HCT116 (cell line): ENCODE data around the gene SLC25A21. TPM values are rescaled to one million over a fixed set of nuclear protein-coding genes. Genes with fewer than 3 reads are reported as not detected.

Source experiments
- ATAC-seq: fragments of 200-7000 bp; cut with Tn5 transposase; 2 replicates; pipeline ENCODE4 v1.9.1; 2020; ENCODE audit warnings: mild to moderate bottlenecking, moderate library complexity
- BruUV-seq: library from RNA; stranded (reverse); fragments of 400-500 nt; replicated peaks from 2 replicates; lab custom pipeline; 2021; lab: Mats Ljungman, UMichigan
- CTCF ChIA-PET: fragments of 300-600 bp; sonication (Branson Sonifier 250); formaldehyde crosslinking; loops from one replicate; lab custom pipeline; 2021; ENCODE audit warnings: antibody characterized with exemption; lab: Charles Lee
- POLR2A ChIA-PET: fragments of 300-600, 350-600 bp; sonication (Branson Sonifier 250); formaldehyde crosslinking; loops from one replicate; lab custom pipeline; 2021; ENCODE audit warnings: antibody characterized with exemption; lab: Charles Lee
- RAD21 ChIA-PET, 2 experiments: fragments of 300-600 bp; sonication (Branson Sonifier 250); formaldehyde crosslinking; loops; one replicate each; lab custom pipeline; 2023; ENCODE audit warnings: low total read pairs in 2 of 2; ENCODE audit not compliant: uncharacterized antibody in 2 of 2, unreplicated experiment in 2 of 2, low non-redundant PET in 1 of 2; lab: Charles Lee
- DNase-seq: peaks from one replicate; pipeline ENCODE4 v3.0.0-alpha.2; 2010; ENCODE audit warnings: low read depth, low spot score
- H2AFZ ChIP-seq: fragments of 200-600 bp; shearing (Covaris generic), sonication (generic); 2 replicates; pipeline ENCODE4 v1.6.1; 2017; ENCODE audit warnings: low read depth, mixed run types, mixed read lengths, antibody characterized with exemption, low read length; ENCODE audit not compliant: poor library complexity, severe bottlenecking
- H3K27ac ChIP-seq: 2 replicates; pipeline ENCODE4 v1.5.1; 2012; ENCODE audit warnings: low read depth, low read length
- H3K27me3 ChIP-seq: fragments of 200-600 bp; sonication (generic); 2 replicates; pipeline ENCODE4 v1.6.1; 2016; ENCODE audit warnings: mixed run types, low read length, mixed read lengths; ENCODE audit not compliant: insufficient read depth
- H3K36me3 ChIP-seq, 2 experiments: fragments of 200-500 bp in 1 of 2; fragments of 200-600 bp in 1 of 2; sonication (Bioruptor generic) in 1 of 2; sonication (generic) in 1 of 2; 2 replicates each; pipeline versions ENCODE4 v1.5.1 to v1.6.1; 2014 to 2016; ENCODE audit warnings: low read length in 2 of 2, inconsistent platforms in 1 of 2, mixed read lengths in 1 of 2, mixed run types in 1 of 2; ENCODE audit not compliant: insufficient read depth in 2 of 2, control insufficient read depth in 1 of 2
- H3K4me1 ChIP-seq, 2 experiments: fragments of 200-600 bp in 1 of 2; sonication (generic) in 1 of 2; 2 replicates each; pipeline versions ENCODE4 v1.5.1 to v1.6.1; 2012 to 2017; ENCODE audit warnings: low read length in 2 of 2, inconsistent platforms in 1 of 2, mild to moderate bottlenecking in 1 of 2, mixed read lengths in 1 of 2, mixed run types in 1 of 2, moderate library complexity in 1 of 2; ENCODE audit not compliant: insufficient read depth in 2 of 2, control insufficient read depth in 1 of 2
- H3K4me2 ChIP-seq: fragments of 200-600 bp; sonication (generic); 2 replicates; pipeline ENCODE4 v1.6.1; 2017; ENCODE audit warnings: mixed run types, low read length, mixed read lengths
- H3K4me3 ChIP-seq, 2 experiments: fragments of 200-600 bp in 1 of 2; sonication (generic) in 1 of 2; replicated peaks in 1 of 2; 2 replicates each; pipeline ENCODE4 v1.5.1; 2011 to 2016; ENCODE audit warnings: low read length in 2 of 2, control low read depth in 1 of 2, low read depth in 1 of 2, mild to moderate bottlenecking in 1 of 2, mixed read lengths in 1 of 2, mixed run types in 1 of 2
- H3K79me2 ChIP-seq: fragments of 200-600 bp; sonication (generic); 2 replicates; pipeline ENCODE4 v1.6.1; 2017; ENCODE audit warnings: mild to moderate bottlenecking, mixed run types, low read length, moderate library complexity, mixed read lengths; ENCODE audit not compliant: insufficient read depth
- H3K9ac ChIP-seq: fragments of 200-600 bp; sonication (generic); 2 replicates; pipeline ENCODE4 v1.6.1; 2016; ENCODE audit warnings: low read length, mixed read lengths
- H3K9me2 ChIP-seq: fragments of 200-600 bp; sonication (generic), shearing (Covaris generic); 2 replicates; pipeline ENCODE4 v1.6.1; 2017; ENCODE audit warnings: mixed run types, mild to moderate bottlenecking, moderate library complexity; ENCODE audit not compliant: insufficient read depth
- H3K9me3 ChIP-seq, 2 experiments: fragments of 200-500 bp in 1 of 2; fragments of 200-600 bp in 1 of 2; sonication (Bioruptor generic) in 1 of 2; sonication (generic) in 1 of 2; 2 replicates each; pipeline ENCODE4 v1.6.1; 2014 to 2017; ENCODE audit warnings: low read length in 2 of 2, mixed read lengths in 2 of 2, inconsistent platforms in 1 of 2, low read depth in 1 of 2, mild to moderate bottlenecking in 1 of 2, mixed run types in 1 of 2, moderate library complexity in 1 of 2; ENCODE audit not compliant: control insufficient read depth in 1 of 2, insufficient read depth in 1 of 2
- H4K20me1 ChIP-seq: fragments of 200-600 bp; sonication (generic), shearing (Covaris generic); 2 replicates; pipeline ENCODE4 v1.6.1; 2017; ENCODE audit warnings: mixed run types, mild to moderate bottlenecking, moderate library complexity; ENCODE audit not compliant: insufficient read depth
- ATF3 ChIP-seq: IDR thresholded peaks from 2 replicates; pipeline ENCODE4 v1.6.1; 2012
- EGR1 ChIP-seq: IDR thresholded peaks from 2 replicates; pipeline ENCODE4 v1.6.1; 2012; ENCODE audit warnings: low read depth
- ELF1 ChIP-seq: IDR thresholded peaks from 2 replicates; pipeline ENCODE4 v1.6.1; 2012; ENCODE audit warnings: low read depth, borderline replicate concordance
- EZH2 ChIP-seq: fragments of 200-600 bp; sonication (generic); IDR thresholded peaks from 2 replicates; pipeline ENCODE4 v1.6.1; 2017; ENCODE audit warnings: antibody characterized with exemption, mixed run types
- EZH2phosphoT487 ChIP-seq: fragments of 200-600 bp; IDR thresholded peaks from 2 replicates; pipeline ENCODE4 v1.6.1; 2018; ENCODE audit warnings: antibody characterized with exemption, borderline replicate concordance
- FOSL1 ChIP-seq: IDR thresholded peaks from 2 replicates; pipeline ENCODE4 v1.6.1; 2012; ENCODE audit warnings: low read depth
- JUND ChIP-seq: IDR thresholded peaks from 2 replicates; pipeline ENCODE4 v1.6.1; 2012
- POLR2A ChIP-seq: IDR thresholded peaks from 2 replicates; pipeline ENCODE4 v1.7.0; 2011; ENCODE audit warnings: borderline replicate concordance; ENCODE audit not compliant: insufficient read depth, insufficient read length; ENCODE audit errors: extremely low read depth
- POLR2AphosphoS5 ChIP-seq: IDR thresholded peaks from 2 replicates; pipeline ENCODE4 v1.6.1; 2011; ENCODE audit warnings: mild to moderate bottlenecking, low read depth, low read length, moderate library complexity
- RAD21 ChIP-seq: IDR thresholded peaks from 2 replicates; pipeline ENCODE4 v1.6.1; 2012; ENCODE audit warnings: low read depth, mild to moderate bottlenecking
- SP1 ChIP-seq: IDR thresholded peaks from 2 replicates; pipeline ENCODE4 v1.6.1; 2012; ENCODE audit warnings: low read depth
- SRF ChIP-seq: IDR thresholded peaks from 2 replicates; pipeline ENCODE4 v1.6.1; 2012; ENCODE audit warnings: low read depth
- YY1 ChIP-seq: IDR thresholded peaks from 2 replicates; pipeline ENCODE4 v1.6.1; 2011; ENCODE audit warnings: low read length, low read depth, moderate library complexity, mild to moderate bottlenecking; ENCODE audit not compliant: insufficient replicate concordance; ENCODE audit errors: extremely low read depth
- ZFX ChIP-seq: fragments of 450-650 bp; IDR thresholded peaks from 2 replicates; pipeline ENCODE4 v1.6.1; 2017
- intact Hi-C: fragments of 100-400 bp; cut with micrococcal nuclease; formaldehyde crosslinking; loops from 2 replicates; pipeline ENCODE4 v1.10.0; 2022
- total RNA-seq: library from RNA; stranded (reverse); gene quantifications from one replicate; pipeline ENCODE4 v1.2.1, GENCODE V29; 2021; ENCODE audit not compliant: unreplicated experiment
- TF ChIP-seq, protein P1 (sequence below): IDR thresholded peaks from 2 replicates; pipeline ENCODE4 v1.6.1; 2012; ENCODE audit warnings: low read depth
- TF ChIP-seq, protein P2 (sequence below), 3 experiments: fragments of 200-600 bp in 1 of 3; sonication (generic) in 1 of 3; IDR thresholded peaks in 2 of 3; conservative IDR thresholded peaks in 1 of 3; 2 replicates each; pipeline ENCODE4 v1.5.1; 2012 to 2017; ENCODE audit warnings: low read depth in 2 of 3, low read length in 2 of 3, antibody characterized with exemption in 1 of 3, borderline replicate concordance in 1 of 3, control low read depth in 1 of 3, mild to moderate bottlenecking in 1 of 3, mixed read lengths in 1 of 3, mixed run types in 1 of 3, moderate library complexity in 1 of 3; ENCODE audit not compliant: insufficient read depth in 1 of 3

Gene SLC25A21
- total RNA-seq, 1 experiment from 2014 or later = 3.5 TPM

DNA sequence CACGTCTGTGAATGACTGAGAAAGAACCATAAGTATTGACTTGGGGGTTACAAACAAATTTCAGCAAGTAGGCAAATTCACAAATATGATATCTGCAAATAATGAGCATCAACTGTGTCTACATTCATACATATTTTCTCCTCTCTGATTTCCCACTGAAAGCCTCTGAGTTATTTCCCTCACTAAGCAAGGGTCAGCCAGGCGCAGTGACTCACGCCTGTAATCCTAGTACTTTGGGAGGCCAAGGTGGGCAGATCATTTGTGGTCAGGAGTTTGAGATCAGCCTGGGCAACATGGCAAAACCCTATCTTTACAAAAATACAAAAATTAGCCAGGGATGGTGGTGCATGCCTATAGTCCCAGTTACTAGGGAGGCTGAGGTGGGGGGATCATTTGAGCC, 80.8 kb downstream of the SLC25A21 start:
- Histone ChIP-seq H3K4me3 (no peak overlapping the region), H3K36me3 (no peaks in the 10 kb centered on the region), H3K4me2 (no peak overlapping the region), H2AFZ (no peak overlapping the region), H3K27ac (no peak overlapping the region), H3K9ac (no peak overlapping the region), H4K20me1 (no peaks in the 10 kb centered on the region), H3K9me3 (no peaks in the 10 kb centered on the region), H3K4me1 (peaks cover 0 to 4% of the 10 kb centered on the region in 2 experiments; a peak in 1 of 4 replicates), H3K27me3 (no peaks in the 10 kb centered on the region), H3K9me2 (no peaks in the 10 kb centered on the region), H3K79me2 (no peaks in the 10 kb centered on the region)
- TF ChIP-seq EZH2phosphoT487 (no peak), ATF3 (no peak), POLR2AphosphoS5 (no peak), ELF1 (no peak), EZH2 (no peak), JUND (no peak), RAD21 (no peak), EGR1 (no peak), ZFX (no peak), FOSL1 (no peak), YY1 (no peak), POLR2A (no peak), SP1 (no peak), SRF (no peak)
- TF ChIP-seq, protein P1, sequence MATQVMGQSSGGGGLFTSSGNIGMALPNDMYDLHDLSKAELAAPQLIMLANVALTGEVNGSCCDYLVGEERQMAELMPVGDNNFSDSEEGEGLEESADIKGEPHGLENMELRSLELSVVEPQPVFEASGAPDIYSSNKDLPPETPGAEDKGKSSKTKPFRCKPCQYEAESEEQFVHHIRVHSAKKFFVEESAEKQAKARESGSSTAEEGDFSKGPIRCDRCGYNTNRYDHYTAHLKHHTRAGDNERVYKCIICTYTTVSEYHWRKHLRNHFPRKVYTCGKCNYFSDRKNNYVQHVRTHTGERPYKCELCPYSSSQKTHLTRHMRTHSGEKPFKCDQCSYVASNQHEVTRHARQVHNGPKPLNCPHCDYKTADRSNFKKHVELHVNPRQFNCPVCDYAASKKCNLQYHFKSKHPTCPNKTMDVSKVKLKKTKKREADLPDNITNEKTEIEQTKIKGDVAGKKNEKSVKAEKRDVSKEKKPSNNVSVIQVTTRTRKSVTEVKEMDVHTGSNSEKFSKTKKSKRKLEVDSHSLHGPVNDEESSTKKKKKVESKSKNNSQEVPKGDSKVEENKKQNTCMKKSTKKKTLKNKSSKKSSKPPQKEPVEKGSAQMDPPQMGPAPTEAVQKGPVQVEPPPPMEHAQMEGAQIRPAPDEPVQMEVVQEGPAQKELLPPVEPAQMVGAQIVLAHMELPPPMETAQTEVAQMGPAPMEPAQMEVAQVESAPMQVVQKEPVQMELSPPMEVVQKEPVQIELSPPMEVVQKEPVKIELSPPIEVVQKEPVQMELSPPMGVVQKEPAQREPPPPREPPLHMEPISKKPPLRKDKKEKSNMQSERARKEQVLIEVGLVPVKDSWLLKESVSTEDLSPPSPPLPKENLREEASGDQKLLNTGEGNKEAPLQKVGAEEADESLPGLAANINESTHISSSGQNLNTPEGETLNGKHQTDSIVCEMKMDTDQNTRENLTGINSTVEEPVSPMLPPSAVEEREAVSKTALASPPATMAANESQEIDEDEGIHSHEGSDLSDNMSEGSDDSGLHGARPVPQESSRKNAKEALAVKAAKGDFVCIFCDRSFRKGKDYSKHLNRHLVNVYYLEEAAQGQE = no peak
- TF ChIP-seq, protein P2, sequence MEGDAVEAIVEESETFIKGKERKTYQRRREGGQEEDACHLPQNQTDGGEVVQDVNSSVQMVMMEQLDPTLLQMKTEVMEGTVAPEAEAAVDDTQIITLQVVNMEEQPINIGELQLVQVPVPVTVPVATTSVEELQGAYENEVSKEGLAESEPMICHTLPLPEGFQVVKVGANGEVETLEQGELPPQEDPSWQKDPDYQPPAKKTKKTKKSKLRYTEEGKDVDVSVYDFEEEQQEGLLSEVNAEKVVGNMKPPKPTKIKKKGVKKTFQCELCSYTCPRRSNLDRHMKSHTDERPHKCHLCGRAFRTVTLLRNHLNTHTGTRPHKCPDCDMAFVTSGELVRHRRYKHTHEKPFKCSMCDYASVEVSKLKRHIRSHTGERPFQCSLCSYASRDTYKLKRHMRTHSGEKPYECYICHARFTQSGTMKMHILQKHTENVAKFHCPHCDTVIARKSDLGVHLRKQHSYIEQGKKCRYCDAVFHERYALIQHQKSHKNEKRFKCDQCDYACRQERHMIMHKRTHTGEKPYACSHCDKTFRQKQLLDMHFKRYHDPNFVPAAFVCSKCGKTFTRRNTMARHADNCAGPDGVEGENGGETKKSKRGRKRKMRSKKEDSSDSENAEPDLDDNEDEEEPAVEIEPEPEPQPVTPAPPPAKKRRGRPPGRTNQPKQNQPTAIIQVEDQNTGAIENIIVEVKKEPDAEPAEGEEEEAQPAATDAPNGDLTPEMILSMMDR (IDR thresholded peaks at IDR 0.05 in 2 of 3, conservative IDR thresholded peaks at IDR 0.05 in 1 of 3; ENCODE audit: borderline replicate concordance in 1 of 3, insufficient read depth in 1 of 3, low read depth in 2 of 3, low read length in 2 of 3) = no peak
- ATAC-seq (no peak), DNase-seq (no peak)
- no TSS peak for BruUV-seq
- intact Hi-C loops = no loop called here
- ChIA-PET POLR2A (no interaction called here), RAD21 (no interaction called here), CTCF (no interaction called here)
